ENCODE data around the gene MSS51. TPM values are rescaled to one million over a fixed set of nuclear protein-coding genes. Genes with fewer than 3 reads are reported as not detected.

Gene MSS51
- total and polyA plus RNA-seq, 4 donors, result 0.08 to 1.6 (median 0.94) TPM

DNA sequence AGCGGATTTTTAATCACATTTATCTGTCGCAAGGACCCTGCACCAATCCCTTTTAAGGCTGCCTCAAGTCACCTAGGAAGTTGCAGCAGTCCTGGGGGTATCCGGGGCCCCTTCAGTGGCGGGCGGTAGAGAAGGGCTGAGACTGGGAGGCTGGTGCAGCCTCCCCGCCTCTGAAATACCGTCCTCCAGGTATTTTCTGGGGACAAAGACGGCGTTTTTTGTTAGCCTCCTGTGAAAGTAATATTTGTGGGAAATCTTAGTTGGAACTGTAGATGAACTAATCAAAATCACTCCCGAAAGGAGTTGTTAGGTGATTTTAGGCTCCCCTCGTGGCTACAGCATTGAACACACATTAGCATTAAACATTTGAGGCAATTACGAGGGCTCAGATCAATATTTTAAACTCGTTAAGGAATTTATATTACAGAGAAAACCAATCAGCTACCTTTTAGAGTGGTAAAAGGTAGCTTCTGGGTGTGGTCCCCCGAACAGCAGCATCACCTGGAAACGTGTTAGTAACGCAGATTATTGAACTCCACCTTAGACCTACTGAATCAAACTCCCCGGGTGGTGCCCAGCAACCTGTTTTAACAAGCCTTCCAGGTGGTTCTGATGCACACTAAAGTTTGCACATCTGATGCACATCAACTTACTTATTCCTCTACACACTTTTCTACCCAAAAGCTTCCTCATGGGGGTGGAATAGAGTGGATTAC is 19.0 kb downstream of the MSS51 start:
- no peaks in the 10 kb centered on the region for H3K27me3 ChIP-seq (ENCODE audit: control insufficient read depth in 4 of 4, insufficient read depth in 4 of 4, low read length in 3 of 4)
- H3K4me1 ChIP-seq (ENCODE audit: control insufficient read depth in 4 of 4, insufficient read depth in 4 of 4, low read length in 3 of 4), result peaks cover 9 to 20% (median 13%) of the 10 kb centered on the region in 4 donors
- no peaks in the 10 kb centered on the region for H3K9me3 ChIP-seq (ENCODE audit: control insufficient read depth in 4 of 4, low read length in 3 of 4)
- no peak for DNase-seq (ENCODE audit: low spot score)
- WGBS, result 3% methylated on average over 17 of the region's 17 CpGs
- H3K27ac ChIP-seq (ENCODE audit: low read depth in 1 of 2, low read length in 2 of 2), result peak overlapping the region; percentile 32 to 98
- peak overlapping the region; percentile 59 to 92 (median 85) for H3K4me3 ChIP-seq (ENCODE audit: low read depth in 1 of 3, low read length in 3 of 3)
- H3K36me3 ChIP-seq (ENCODE audit: control insufficient read depth in 4 of 4, insufficient read depth in 3 of 4, low read depth in 1 of 4, low read length in 3 of 4), result no peaks in the 10 kb centered on the region
- no peak overlapping the region for H3K9ac ChIP-seq (ENCODE audit: low read depth in 1 of 2, low read length in 2 of 2)
- TF ChIP-seq HNF4G (IDR thresholded peaks at IDR 0.05) (no peak), HNF4A (conservative IDR thresholded peaks at IDR 0.05) (no peak), SP1 (IDR thresholded peaks at IDR 0.05) (no peak), FOXA2 (IDR thresholded peaks at IDR 0.05) (no peak), EGR1 (IDR thresholded peaks at IDR 0.05; ENCODE audit: low read depth in 2 of 2) (no peak), TAF1 (conservative IDR thresholded peaks at IDR 0.05) (no peak), FOXA1 (IDR thresholded peaks at IDR 0.05) (no peak), RAD21 (IDR thresholded peaks at IDR 0.05) (no peak)
- TF ChIP-seq, protein P1, sequence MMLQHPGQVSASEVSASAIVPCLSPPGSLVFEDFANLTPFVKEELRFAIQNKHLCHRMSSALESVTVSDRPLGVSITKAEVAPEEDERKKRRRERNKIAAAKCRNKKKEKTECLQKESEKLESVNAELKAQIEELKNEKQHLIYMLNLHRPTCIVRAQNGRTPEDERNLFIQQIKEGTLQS (IDR thresholded peaks at IDR 0.05), result no peak
- TF ChIP-seq, protein P2, sequence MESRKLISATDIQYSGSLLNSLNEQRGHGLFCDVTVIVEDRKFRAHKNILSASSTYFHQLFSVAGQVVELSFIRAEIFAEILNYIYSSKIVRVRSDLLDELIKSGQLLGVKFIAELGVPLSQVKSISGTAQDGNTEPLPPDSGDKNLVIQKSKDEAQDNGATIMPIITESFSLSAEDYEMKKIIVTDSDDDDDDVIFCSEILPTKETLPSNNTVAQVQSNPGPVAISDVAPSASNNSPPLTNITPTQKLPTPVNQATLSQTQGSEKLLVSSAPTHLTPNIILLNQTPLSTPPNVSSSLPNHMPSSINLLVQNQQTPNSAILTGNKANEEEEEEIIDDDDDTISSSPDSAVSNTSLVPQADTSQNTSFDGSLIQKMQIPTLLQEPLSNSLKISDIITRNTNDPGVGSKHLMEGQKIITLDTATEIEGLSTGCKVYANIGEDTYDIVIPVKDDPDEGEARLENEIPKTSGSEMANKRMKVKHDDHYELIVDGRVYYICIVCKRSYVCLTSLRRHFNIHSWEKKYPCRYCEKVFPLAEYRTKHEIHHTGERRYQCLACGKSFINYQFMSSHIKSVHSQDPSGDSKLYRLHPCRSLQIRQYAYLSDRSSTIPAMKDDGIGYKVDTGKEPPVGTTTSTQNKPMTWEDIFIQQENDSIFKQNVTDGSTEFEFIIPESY (IDR thresholded peaks at IDR 0.05), result no peak
- TF ChIP-seq, protein P3, sequence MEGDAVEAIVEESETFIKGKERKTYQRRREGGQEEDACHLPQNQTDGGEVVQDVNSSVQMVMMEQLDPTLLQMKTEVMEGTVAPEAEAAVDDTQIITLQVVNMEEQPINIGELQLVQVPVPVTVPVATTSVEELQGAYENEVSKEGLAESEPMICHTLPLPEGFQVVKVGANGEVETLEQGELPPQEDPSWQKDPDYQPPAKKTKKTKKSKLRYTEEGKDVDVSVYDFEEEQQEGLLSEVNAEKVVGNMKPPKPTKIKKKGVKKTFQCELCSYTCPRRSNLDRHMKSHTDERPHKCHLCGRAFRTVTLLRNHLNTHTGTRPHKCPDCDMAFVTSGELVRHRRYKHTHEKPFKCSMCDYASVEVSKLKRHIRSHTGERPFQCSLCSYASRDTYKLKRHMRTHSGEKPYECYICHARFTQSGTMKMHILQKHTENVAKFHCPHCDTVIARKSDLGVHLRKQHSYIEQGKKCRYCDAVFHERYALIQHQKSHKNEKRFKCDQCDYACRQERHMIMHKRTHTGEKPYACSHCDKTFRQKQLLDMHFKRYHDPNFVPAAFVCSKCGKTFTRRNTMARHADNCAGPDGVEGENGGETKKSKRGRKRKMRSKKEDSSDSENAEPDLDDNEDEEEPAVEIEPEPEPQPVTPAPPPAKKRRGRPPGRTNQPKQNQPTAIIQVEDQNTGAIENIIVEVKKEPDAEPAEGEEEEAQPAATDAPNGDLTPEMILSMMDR (IDR thresholded peaks at IDR 0.05; ENCODE audit: low read depth, low read length, missing input control), result no peak

DNA sequence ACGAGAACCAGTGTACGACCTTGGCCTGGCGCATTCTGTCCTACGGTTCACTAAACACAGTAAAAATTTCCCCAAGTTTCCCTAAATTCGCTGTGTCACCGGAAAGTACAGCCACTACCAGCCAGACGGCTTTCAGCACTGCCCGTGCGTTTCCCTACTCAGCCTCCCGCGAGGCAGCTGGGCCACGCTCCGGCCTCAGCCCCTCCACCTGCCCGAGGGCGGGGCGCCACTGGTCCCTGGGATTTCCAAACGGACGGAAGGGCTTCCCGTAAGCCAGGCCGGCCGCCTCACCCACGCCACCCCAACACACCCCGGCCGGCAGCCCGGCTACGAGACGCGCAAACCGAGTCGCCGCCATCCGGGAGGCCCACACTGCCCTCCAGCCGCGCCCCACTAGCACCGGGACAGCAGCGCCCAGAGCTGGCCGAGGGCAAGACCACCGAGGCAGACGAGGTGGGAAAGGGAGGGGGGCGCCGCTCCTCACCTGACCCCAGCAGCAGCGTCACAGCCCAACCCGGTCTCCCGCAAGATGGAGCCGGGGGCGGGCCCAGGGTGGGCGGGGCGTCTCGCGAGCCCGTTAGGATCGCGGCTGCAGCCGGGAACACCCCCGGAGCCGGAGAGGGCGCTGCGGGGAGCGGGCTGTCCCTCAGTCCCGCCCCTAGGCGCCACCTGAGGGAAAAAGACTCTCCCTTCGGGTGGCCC is 19.7 kb downstream of the MSS51 start, which contains the start of gene ANXA7:
ANXA7 (minus strand) TSS at position 531 of the 702 bp plus-strand sequence. CDS start 13,202 bp downstream, outside the sequence.
- Histone ChIP-seq H3K4me1 (ENCODE audit: control insufficient read depth in 4 of 4, insufficient read depth in 4 of 4, low read length in 3 of 4) (peaks cover 9 to 20% (median 13%) of the 10 kb centered on the region in 4 donors), H3K9ac (ENCODE audit: low read depth in 1 of 2, low read length in 2 of 2) (peak within 1 kb of the TSS; percentile 65 to 75), H3K4me3 (ENCODE audit: low read depth in 1 of 3, low read length in 3 of 3) (peak within 1 kb of the TSS; percentile 85 to 92 (median 91)), H3K27me3 (ENCODE audit: control insufficient read depth in 4 of 4, insufficient read depth in 4 of 4, low read length in 3 of 4) (no peaks in the 10 kb centered on the region), H3K36me3 (ENCODE audit: control insufficient read depth in 4 of 4, insufficient read depth in 3 of 4, low read depth in 1 of 4, low read length in 3 of 4) (no peaks in the 10 kb centered on the region), H3K27ac (ENCODE audit: low read depth in 1 of 2, low read length in 2 of 2) (peak within 1 kb of the TSS; percentile 96 to 98), H3K9me3 (ENCODE audit: control insufficient read depth in 4 of 4, low read length in 3 of 4) (no peaks in the 10 kb centered on the region)
- peak; percentile 97 for DNase-seq (ENCODE audit: low spot score)
- under 1% methylated on average over 62 of the region's 62 CpGs for WGBS
- TF ChIP-seq RAD21 (IDR thresholded peaks at IDR 0.05) (no peak), EGR1 (IDR thresholded peaks at IDR 0.05; ENCODE audit: low read depth in 2 of 2) (peak in 1 of 2 donors; percentile 54), NR2F2 (IDR thresholded peaks at IDR 0.05) (no peak), RXRA (IDR thresholded peaks at IDR 0.05) (no peak), HNF4A (conservative IDR thresholded peaks at IDR 0.05) (no peak), FOXA1 (IDR thresholded peaks at IDR 0.05) (no peak), FOXA2 (IDR thresholded peaks at IDR 0.05) (no peak), JUND (IDR thresholded peaks at IDR 0.05) (no peak), SP1 (IDR thresholded peaks at IDR 0.05) (no peak), HNF4G (IDR thresholded peaks at IDR 0.05) (no peak), YY1 (IDR thresholded peaks at IDR 0.05) (peak; percentile 86), GABPA (IDR thresholded peaks at IDR 0.05 in 1 of 2, conservative IDR thresholded peaks at IDR 0.05 in 1 of 2) (no peak), TAF1 (conservative IDR thresholded peaks at IDR 0.05) (no peak)
- TF ChIP-seq, protein P4, sequence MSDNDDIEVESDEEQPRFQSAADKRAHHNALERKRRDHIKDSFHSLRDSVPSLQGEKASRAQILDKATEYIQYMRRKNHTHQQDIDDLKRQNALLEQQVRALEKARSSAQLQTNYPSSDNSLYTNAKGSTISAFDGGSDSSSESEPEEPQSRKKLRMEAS (IDR thresholded peaks at IDR 0.05), result no peak
- TF ChIP-seq, protein P3 (IDR thresholded peaks at IDR 0.05; ENCODE audit: low read depth, low read length, missing input control), result peak; percentile 24
- TF ChIP-seq, protein P1 (IDR thresholded peaks at IDR 0.05), result no peak
- TF ChIP-seq, protein P2 (IDR thresholded peaks at IDR 0.05), result peak; percentile 92

Measured in liver (tissue), 9 donors.